GM21528 (cell line): Measurements from ENCODE around the gene POLG2.
"Not testable (repeated sequence)": the region's sequence is repeated elsewhere in the genome, so short reads cannot be mapped to it uniquely, and the experiment has no call there.

Source experiments
- ATAC-seq: cut with Tn5 transposase; IDR thresholded peaks from one replicate; pipeline ENCODE4 v1.9.1; 2021; ENCODE audit warnings: mild to moderate bottlenecking, moderate library complexity; ENCODE audit not compliant: unreplicated experiment, low FRiP score

Gene POLG2

GRCh38 chr17:64443086-64443760, 53.6 kb downstream of the POLG2 start:
- no peak for ATAC-seq

- no peak for ATAC-seq
Measured at GRCh38 chr17:64442541-64442971, 54.3 kb downstream of the POLG2 start.

GRCh38 chr17:64441772-64442540, 54.9 kb downstream of the POLG2 start:
- ATAC-seq, result no peak

- ATAC-seq, result no peak
Measured at GRCh38 chr17:64439956-64440355, 56.9 kb downstream of the POLG2 start.

- not testable (repeated sequence) for ATAC-seq
Measured at GRCh38 chr17:64439521-64439920, 57.3 kb downstream of the POLG2 start.

- ATAC-seq, result no peak
Measured at GRCh38 chr17:64437944-64438525, 58.8 kb downstream of the POLG2 start.

- ATAC-seq, result no peak
Measured at GRCh38 chr17:64431534-64431933, 65.3 kb downstream of the POLG2 start.

GRCh38 chr17:64430036-64430435, 66.8 kb downstream of the POLG2 start:
- not testable (repeated sequence) for ATAC-seq

GRCh38 chr17:64428406-64428805, 68.4 kb downstream of the POLG2 start:
- no peak for ATAC-seq
